Fibroblast of upper back skin (primary cell): ENCODE measurements around the gene CAMTA1.
"Not testable (repeated sequence)": the region's sequence is repeated elsewhere in the genome, so short reads cannot be mapped to it uniquely, and the experiment has no call there.

Experiments used
- DNase-seq: peaks from one replicate; pipeline ENCODE4 v3.0.0-alpha.2; 2013

Gene CAMTA1

DNA sequence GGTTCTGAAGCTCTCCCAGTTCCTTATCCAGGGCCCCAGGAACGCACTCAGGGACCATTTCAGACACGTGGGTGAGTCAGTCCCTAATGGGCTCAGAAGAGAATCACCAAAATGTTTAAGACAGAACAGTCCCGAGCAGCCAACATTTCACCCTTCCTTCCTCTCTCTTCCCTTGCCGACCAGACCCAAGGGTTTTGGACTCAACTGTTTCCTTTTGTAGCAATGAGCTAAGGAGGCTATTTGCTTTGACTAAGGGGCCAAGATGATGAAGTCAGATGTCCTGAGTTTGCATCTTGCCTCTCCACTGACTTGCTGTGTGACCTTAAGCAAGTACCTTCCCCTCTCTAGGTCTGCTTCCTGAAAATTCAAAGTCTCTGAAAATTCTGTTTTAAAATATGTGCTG, 513.5 kb downstream of the CAMTA1 start:
- DNase-seq, result peak; percentile 73

DNA sequence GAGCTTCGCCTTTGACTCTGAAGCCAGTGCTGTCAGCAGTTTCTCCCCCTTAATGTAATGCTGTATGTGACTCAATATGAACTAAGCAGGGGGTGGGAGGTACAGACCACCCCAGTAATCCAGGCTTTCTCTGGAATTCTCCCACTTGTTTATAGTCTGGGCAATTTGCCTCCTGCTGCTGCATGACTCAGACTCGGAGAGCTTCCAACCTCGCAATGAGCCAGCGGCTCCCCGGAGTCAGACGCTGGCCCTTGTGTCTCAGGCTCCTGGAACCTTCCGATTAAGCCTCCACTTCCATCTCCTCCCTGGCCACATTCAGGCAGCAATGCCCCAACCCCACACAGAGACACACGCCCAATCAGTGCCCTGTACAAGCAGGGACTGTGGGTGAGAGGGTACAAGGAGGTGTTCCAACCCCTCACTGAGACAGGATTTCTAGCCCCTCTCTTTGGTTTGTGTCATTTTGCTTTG, 514.1 kb downstream of the CAMTA1 start:
- peak; percentile 99 for DNase-seq

DNA sequence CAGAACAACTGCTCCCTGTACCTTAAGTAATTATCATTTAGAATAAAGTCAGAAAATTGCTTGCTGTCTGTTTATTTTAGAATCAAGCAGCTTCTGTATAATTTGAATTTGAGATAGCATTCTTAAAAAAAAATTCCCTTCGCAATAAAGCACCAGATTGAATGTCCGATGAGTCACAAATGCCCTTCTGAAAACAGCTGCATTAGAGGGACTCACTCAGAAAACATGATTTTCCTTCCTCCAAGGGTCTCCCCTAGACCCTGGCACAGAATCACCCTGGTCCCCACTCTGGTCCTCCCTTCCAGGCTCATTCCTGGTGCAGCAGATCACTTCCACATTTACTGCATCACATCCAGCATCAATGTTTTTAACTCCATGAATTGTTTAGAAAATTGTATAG, 514.7 kb downstream of the CAMTA1 start:
- DNase-seq, result peak; percentile 92

DNA sequence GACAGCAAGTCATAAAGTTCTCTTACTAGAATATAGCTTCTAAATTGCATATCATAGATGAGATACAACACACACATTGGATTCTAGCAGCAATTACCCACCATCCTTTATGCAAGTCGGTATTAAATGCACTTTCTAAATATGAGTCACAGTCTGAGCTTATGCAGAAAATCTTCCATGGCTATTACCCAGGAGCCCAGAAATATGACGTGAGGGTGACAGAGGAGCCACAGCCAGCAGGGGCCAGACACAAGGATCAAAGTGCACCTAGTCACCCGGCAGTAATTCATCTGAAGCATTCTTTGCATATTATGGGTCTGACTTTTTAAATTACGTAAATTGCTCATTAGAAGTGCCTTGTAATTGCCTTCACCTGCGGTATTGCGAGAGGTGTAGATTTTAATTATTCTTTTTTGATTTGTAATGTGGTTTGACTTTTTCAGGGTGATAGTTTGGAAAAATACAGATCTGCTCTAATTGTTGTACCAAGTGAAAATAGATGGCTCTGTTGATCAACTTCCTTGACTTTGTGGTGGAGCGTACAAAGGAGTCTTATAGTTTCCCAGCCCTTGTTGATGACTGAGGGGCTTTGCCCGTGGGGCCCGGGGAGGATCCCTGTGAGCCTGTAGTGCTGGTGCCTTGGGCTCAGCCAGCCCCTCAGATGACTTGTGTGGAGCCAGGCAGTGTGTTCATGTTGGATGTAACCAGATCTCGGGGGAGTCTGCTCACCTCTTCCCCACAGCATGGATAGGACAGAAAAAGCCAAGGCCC, 515.8 kb downstream of the CAMTA1 start:
- DNase-seq, result peak; percentile 96

DNA sequence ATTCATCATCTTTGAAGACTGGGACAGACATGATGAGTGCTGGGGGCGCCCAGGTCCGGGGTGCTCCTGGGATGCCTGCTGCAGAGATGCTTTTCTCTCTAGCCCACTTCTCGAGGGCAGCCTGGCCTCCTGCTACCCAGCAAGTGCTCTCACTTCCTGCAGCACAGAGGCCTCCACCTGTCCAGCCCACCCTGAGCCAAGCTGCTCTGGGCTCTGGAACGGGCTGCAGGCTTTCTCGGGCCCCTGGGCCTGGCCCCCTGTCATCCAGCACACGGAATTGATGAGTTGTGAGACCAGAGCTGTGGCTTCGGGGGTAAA, 516.4 kb downstream of the CAMTA1 start:
- DNase-seq, result peak; percentile 29

DNA sequence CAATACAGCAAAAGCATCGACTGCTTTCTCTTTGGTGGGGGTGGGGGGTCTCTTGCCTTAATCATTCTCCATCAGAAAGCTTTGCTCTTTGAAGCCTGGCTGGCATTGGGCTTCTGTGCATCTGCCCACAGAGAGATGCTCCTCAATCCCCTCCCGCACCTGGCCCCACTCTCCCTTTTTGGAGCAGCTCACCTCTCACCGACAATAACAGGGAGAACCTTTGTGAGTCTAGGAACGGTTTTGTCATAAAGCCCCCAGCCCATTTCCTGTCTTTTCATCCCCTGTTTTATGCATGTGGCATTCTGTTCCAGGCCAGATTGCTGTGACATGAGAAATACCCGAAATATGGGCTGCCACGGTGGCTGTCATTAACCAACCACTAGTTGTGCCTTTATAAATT, 516.9 kb downstream of the CAMTA1 start:
- no peak for DNase-seq

DNA sequence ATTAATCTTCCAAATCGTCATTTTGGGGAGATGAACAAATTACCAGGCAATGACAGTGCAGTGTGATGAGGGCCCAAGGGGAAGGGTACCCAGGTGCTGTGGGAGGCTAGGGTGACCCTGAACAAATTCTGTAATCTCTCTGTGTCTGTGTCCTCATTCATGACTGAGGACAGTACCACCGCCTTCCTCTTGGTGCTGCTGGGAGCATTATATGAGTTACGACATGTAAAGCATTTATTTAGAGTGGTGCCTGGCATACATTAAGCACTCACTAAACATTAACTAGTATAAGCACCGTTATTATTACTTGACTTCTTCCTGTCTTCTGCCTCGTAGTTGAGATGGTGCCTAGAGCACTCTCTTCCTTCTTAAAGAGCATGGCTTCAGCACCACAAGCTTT, 517.6 kb downstream of the CAMTA1 start:
- no peak for DNase-seq

DNA sequence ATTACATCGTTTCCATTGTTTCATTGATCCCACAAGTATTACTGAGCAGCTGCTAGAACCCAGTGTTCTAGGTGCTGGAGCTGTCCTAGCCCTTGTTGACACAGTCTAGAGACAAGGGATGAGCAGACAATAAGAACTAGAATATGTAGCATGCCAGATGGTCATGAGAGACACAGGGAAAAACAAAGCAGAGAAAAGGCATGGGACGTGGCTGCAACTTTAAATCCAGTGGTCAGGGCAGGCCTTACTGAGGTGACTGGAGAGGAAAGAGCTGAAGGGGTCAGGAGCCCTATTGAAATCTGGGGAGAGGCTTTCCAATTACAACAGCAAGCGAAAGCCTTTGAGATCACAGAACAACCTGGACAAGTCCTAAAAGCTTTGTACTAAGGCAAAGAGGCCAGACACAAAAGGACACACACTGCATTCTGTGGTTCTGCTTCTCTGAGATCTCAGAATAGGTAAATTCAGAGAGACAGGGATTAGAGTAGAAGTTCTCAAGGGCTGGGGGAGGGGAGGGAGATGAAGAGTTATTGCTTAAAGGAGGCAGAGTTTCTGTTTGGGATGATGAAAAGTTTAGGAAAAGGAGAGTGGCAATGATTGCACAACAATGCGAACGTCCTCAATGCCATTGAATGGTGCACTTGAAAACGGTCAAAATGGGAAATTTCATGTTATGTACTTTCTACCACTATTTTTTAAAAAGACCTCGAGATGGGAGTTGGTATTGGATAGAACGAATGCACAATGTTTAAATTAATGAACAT, 518.5 kb downstream of the CAMTA1 start:
- no peak for DNase-seq

DNA sequence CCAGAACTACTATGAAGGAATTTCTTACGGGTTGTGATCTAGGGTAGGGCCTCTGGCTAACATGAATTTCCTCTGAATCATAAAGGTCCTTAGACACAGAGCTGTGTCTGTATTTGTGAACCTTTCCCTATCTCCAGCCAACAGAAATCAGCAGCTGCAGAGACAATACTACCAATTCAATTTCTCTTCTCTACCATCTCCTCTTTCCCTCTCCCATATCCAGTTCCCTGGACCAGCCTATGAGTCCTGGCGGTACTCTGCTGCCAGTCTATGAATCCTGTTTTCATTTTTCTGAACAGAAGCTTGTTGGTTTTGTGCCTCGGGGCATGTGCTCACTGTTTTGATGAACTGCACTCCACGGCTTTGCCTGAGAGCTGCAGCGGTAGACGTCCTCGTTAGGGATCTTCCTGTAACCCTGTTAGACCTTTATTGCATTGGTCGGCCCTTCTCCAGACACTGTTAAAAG, 527.9 kb downstream of the CAMTA1 start:
- peak; percentile 31 for DNase-seq

DNA sequence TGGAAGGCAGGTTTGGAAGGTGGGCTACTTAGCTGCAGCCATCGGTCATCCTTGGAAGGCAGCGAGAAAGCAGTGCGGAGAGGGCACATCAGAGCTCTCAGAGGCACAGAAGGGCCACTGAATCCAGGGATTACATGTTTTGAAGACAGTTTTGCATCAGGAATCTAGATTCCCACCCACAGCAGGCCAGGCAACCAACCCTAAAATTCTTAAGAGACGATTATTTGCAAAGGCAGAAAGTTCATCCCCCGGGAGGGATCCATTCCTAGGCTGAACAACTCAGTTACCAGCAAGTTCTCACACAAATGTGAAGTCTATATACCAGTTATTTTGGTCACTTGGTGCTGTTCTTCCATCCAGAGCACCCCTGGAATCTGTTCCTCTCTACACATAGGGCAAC, 528.6 kb downstream of the CAMTA1 start:
- DNase-seq, result peak; percentile 51

DNA sequence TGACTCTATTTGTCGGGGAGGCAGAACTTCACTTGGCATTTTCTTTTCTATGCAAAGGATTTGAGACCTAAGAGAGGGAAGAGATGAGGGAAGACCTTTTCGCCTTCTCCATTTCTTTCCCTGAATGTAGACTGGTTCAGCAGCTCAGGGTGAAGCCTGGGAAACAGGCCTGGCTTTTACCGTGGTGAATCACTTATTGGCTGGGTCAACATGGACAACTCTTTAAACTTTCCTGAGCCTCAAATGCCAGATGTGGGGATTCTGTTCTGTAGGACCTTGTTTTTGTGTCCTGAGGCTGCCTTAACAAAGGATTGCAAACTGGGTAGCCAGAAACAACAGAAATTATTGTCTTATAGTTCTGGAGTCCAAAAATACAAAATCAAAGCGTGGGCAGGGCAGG, 530.1 kb downstream of the CAMTA1 start:
- no peak for DNase-seq

DNA sequence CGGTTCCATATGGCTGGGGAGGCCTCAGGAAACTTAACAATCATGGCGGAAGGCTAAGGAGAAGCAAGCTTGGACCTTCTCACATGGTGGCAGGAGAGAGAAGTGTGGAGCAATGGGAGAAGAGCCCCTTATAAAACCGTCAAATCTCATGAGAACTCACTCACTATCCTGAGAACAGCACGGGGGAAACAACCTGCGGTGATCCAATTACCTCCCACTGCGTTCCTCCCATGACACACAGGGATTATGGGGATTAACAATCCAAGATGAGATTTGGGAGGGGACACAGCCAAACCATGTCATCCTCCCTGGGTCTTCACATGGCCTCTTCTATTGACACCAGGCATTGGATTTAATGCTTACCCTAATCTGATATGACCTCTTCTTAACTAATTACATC, 530.7 kb downstream of the CAMTA1 start:
- no peak for DNase-seq

DNA sequence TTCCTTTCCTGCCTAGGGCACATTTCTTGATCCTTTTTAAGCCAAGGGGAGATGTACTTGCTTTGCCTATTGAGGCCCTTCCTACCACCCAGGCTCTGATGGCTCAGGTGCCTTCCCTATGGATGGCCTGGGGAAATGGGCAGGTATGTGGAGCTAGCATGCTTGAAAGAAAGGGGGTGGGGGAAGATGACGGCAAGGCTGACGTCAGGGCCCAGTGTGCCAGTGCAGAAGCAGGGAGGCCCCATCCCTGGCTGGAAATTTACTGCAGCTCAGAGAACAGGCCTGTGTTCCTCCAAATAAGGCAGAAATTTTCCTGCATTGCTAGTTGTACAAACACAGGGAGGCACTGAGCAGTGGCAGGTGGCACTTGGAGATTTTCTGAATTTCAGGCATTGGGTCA, 532.6 kb downstream of the CAMTA1 start:
- DNase-seq, result no peak

DNA sequence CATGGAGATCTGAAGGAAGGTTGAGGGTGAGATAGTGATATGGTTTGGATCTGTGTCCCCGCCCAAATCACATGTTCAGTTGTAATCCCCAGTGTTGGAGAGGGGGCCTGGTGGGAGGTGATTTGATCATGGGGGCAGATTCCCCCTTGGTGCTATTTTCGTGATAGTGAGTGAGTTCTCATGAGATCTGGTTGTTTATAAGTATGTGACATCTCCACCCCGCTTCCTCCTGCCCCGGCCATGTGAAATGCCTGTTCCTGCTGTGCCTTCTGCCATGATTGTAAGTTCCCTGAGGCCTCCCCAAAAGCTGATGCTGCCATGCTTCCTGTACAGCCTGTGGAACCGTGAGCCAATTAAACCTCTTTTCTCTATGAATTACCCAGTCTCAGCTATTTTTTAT, 533.9 kb downstream of the CAMTA1 start:
- no peak for DNase-seq

DNA sequence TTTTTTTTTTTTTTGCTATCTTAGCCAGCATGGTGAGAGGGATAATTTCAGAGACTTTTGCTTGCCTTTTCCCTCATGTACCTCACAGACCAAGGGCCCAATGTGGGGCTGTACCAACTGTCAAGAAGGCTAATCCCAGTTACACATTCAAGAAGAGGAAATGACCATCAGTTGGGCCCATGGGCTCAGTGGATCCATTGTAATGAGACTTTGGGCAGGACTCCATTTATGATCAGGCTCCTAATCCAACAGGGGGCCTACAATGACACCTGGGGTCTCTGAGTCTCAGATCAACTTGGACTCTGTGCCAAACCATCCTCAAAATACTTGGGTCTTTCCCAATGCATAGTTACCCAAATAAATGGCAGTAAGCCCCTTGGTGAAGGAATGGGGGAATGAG, 535.4 kb downstream of the CAMTA1 start:
- DNase-seq, result no peak

DNA sequence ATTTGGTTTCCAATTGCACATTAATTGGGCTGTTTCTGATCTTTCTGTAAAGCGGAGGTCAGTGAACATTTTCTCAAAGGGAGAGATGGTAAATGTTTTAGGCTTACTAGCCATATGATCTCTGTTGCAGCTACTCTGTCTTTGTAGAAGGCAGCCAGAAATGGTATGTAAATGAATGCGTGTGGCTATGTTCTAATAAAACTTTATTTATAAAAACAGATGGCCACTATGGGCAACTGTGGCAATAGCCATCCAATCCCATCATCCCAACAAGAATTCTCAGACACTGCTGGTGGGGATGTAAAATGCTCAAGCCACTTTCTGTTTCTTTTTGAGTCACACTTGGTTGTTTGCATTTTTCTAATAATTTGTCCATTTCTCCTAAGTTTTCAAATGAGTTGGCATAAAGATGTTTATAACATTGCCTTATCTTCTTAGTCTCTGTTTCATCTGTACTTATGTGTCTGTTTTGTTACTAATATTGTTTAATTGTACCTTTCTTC, 537.1 kb downstream of the CAMTA1 start:
- no peak for DNase-seq

DNA sequence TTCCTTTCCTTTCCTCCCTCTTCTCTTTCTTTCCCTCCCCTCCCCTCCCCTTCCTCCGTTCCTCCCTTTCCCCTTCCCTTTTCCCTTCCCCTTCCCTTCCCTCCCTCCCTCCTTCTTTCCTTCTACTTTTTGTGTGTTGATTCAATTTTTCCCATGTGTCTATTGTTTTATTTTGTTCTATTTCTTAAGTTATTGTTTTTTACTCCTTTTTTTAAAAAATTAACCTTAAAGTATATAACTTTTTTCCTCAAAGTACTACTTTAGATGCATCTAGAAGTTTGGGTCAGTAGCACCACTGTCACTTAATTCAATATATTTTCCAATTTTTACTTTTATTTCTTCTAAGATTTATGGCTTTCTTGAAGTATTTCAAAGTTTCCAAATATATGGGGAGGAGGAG, 537.7 kb downstream of the CAMTA1 start:
- DNase-seq, result no peak

DNA sequence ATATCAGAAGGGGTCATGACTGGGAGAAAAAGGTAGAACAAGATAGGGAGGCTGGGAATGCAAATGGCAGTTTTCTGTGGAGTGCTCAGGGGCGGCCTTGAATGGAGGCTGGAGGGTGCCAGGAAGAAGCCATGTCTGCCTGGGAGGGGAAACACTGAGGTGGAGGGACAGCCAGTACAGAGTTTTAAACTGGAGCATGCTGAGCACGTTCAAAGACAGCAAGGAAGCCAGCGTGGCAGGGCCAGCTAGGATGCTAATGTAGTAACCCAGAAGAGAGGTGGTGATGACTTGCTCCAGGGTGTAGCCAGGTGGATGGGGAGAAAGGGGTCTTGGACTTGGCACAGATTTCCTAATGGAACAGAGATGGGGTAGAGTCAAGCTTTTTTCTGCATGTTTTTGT, 540.0 kb downstream of the CAMTA1 start:
- DNase-seq, result no peak

DNA sequence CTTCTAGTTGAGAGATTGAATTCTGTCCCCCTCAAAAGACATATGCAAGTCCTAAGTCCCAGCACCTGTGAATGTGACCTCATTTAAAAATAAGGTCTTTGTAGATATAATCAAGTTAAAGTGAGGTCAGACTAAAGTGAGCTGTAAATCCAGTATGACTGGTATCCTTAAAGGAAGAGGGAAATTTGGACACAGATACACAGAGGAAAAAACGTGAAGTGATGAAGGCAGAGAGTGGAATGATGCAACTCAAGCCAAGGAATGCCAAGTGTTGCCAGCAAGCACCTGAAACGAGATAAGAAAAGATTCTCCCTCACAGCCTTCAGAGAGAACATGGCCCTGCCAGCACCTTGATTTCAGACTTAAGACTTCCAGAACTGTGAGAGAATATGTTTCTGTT, 541.1 kb downstream of the CAMTA1 start:
- DNase-seq, result no peak

DNA sequence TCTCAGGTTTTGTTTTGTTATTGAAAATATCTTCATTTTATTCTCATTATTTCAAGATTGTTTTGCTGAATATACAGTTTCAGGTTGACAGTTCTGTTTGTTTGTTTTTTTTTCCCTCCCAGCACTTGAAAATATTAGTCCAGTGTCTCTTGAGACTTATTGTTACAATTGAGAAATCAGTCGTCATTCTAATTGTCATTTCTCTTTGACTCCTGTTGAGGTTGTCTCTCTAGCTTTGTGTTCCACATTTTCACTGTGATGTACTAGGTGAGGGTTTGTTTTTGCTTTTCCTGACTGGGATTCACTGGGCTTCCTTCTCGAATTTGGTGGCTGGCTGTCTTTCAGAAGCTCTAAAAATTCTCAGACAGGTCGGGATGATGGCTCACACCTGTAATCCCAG, 542.6 kb downstream of the CAMTA1 start:
- DNase-seq, result no peak

DNA sequence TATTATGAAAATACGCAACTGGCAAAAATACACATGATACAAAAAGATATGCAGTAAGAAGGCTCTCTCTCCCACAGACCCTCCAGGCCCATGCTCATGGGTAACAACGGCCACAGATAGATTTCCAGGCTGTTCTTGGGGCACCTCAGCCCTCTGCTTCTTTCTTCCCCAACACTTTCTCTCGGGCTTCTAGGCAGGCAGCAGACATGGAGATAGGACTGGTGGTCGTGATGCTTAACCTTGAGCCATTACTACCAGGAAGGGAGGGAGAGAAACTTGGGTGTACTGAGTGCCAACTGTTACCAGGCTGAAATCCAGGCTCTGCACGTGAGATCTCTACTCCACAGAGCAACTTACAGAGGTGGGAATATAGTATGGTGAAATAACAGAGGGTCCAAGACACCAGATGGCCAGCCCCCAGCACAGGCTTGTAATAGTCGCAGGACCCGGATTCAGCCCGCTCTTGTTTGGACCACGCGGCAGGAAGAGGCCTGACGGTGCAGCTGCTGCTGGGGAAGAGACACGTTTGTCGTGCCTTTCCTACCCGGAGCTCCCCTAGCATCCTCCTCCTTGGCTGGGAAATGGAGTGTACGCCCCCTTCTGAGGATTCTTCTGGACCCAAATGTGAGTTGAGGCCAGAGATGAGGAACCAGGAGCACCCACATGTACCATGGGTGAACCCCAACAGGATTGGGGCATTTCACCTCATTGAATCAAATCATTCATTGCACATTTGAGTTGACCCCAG, 544.8 kb downstream of the CAMTA1 start:
- DNase-seq, result no peak

DNA sequence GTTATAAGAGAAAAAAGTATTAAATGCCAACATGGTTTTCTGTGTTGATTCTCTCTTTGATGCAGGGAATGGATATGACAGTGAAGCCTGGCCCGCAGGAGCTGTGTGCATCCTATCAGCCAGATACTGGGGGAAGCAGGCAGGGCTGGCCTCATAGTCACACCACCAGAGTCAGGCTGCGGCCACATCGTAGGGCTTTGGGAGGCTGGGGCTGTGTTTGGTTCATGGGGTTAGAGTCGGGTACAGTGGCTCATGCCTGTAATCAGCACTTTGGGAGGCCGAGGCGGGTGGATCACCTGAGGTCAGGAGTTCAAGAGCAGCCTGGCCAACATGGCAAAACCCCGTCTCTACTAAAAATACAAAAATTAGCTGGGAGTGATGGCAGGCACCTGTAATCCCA, 545.5 kb downstream of the CAMTA1 start:
- not testable (repeated sequence) for DNase-seq

DNA sequence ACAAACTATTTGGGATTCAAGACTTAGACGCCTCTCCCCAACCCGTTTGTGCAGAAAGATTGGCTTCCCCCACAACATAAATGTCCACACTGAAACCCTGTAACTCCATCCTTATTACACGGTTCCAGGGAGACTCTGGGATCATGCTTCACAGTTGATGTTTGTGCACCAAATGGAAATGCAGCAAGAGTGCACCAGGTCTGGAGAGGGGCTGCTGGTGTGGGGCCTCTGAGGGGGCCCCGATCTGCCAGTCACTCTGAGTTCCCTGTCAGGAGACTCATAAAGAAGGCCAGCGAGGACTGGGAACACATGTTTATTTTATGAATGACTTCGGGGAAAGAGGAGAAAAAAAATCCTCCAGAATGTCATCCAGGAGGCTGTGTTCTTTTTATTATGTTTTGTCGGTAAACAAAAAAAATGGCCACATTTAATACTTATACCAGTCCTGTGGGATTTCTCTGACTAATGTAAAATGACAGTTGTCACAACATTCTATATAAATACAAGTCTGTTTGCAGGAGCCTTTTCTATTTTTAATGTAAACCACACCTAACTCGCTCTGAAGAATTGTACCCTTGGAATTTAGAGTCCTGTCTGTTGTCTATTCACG, 546.8 kb downstream of the CAMTA1 start:
- DNase-seq, result no peak
